Transverse colon (tissue), 4 donors: ENCODE data around the gene SSR4. TPM values are rescaled to one million over a fixed set of nuclear protein-coding genes. Genes with fewer than 3 reads are reported as not detected.

Experiments used
- DNase-seq: peaks from one replicate; pipeline ENCODE4 v3.0.0-alpha.2; 2019
- H3K27ac ChIP-seq, 4 donors: fragments of 200-600 bp; sonication (generic); 2 replicates each; pipeline ENCODE4 v1.5.1; 2016 to 2018; ENCODE audit warnings: inconsistent platforms in 4 of 4
- H3K27me3 ChIP-seq: fragments of 200-600 bp; sonication (generic); 2 replicates; pipeline ENCODE4 v1.5.1; 2017; ENCODE audit warnings: inconsistent platforms
- H3K36me3 ChIP-seq, 4 donors: fragments of 200-600 bp; sonication (generic); 2 replicates each; pipeline ENCODE4 v1.5.1; 2017 to 2019; ENCODE audit warnings: inconsistent platforms in 4 of 4
- H3K4me1 ChIP-seq, 4 donors: fragments of 200-600 bp; sonication (generic); 2 replicates each; pipeline ENCODE4 v1.5.1; 2017 to 2020; ENCODE audit warnings: inconsistent platforms in 4 of 4
- H3K4me3 ChIP-seq, 4 donors: fragments of 200-600 bp; sonication (generic); 1 replicate in 1 of 4; 2 replicates in 3 of 4; pipeline versions ENCODE4 v1.5.1 to v1.6.1; 2017 to 2019; ENCODE audit warnings: inconsistent platforms in 4 of 4
- H3K9me3 ChIP-seq, 2 donors: fragments of 200-600 bp; sonication (generic); 2 replicates each; pipeline ENCODE4 v1.5.1; 2017 to 2019; ENCODE audit warnings: inconsistent platforms in 2 of 2
- CTCF ChIP-seq, 5 experiments: fragments of 200-600 bp in 3 of 5; fragments of 450-650 bp in 2 of 5; sonication (generic) in 3 of 5; IDR thresholded peaks; 1 replicate in 2 of 5; 2 replicates in 3 of 5; pipeline ENCODE4 v1.5.1; 2016 to 2017; ENCODE audit warnings: antibody characterized with exemption in 5 of 5, inconsistent platforms in 3 of 5, mild to moderate bottlenecking in 2 of 5, moderate library complexity in 1 of 5
- EP300 ChIP-seq: sonication (generic); formaldehyde crosslinking; IDR thresholded peaks from one replicate; pipeline ENCODE4 v1.6.1; 2017; ENCODE audit warnings: antibody characterized with exemption, low read depth
- POLR2A ChIP-seq: fragments of 450-650 bp; IDR thresholded peaks from one replicate; pipeline ENCODE4 v1.6.1; 2016; ENCODE audit warnings: antibody characterized with exemption, mild to moderate bottlenecking, moderate library complexity
- POLR2AphosphoS5 ChIP-seq, 3 donors: sonication (generic); formaldehyde crosslinking; IDR thresholded peaks; one replicate each; pipeline ENCODE4 v1.6.1; 2016; ENCODE audit warnings: antibody characterized with exemption in 3 of 3
- WGBS, 2 donors: methylation state at CpG; one replicate each; pipeline ENCODE4 v1.1.5; 2018; ENCODE audit warnings: low coverage in 1 of 2; 5-methylcytosine and 5-hydroxymethylcytosine counted together
- in situ Hi-C, 4 donors: fragments of 200-750 bp; cut with MboI; loops; one replicate each; pipeline versions ENCODE4 v1.15.0 to v1.15.1; 2017; ENCODE audit warnings: low sequenced_read_pairs in 3 of 4, low pct_ligation_motif_present in 1 of 4, low pct_unique_long_range_greater_than_20kb in 1 of 4
- intact Hi-C: fragments of 100-400 bp; cut with DNase I; formaldehyde crosslinking; loops from one replicate; pipeline ENCODE4 v1.15.1; 2023; ENCODE audit warnings: low total_unique reads
- total RNA-seq, 4 donors: library from RNA; depleted of rRNA; stranded (reverse); fragments of >200 nt; gene quantifications; one replicate each; pipeline ENCODE4 v1.1.0, GENCODE V29; 2016

SSR4 gene
- total RNA-seq, 4 donors from 2014 or later = 16.1 to 165 (median 95.8) TPM

GRCh38 chrX:153793291-153793690, 1.2 kb upstream of the SSR4 start:
- intact Hi-C loops = no loop called here
- 0 to 47% methylated on average over 1 to 7 of the region's 7 CpGs for WGBS, 2 donors
- no peaks in the 10 kb centered on the region for H3K9me3 ChIP-seq

GRCh38 chrX:153794897-153795816, 689 bp downstream of the SSR4 start:
- Histone ChIP-seq H3K27ac (peak overlapping the region; percentile 91 to 99 (median 98)), H3K4me1 (peaks cover 0 to 26% (median 22%) of the 10 kb centered on the region in 4 donors), H3K36me3 (no peaks in the 10 kb centered on the region), H3K27me3 (no peaks in the 10 kb centered on the region), H3K4me3 (peak overlapping the region; percentile 33 to 79 (median 56)), H3K9me3 (no peaks in the 10 kb centered on the region)
- 41 to 60% methylated on average over 1 to 43 of the region's 47 CpGs for WGBS, 2 donors
- in situ Hi-C loops = loop anchor here in 1 of 4 donors (25.0 kb wide), 1 partner anchor 142 kb away; the partner anchor contains the start of genes ARHGAP4, NAA10 and RENBP
- TF ChIP-seq POLR2A (no peak), POLR2AphosphoS5 (IDR thresholded peaks at IDR 0.05) (no peak), EP300 (no peak)
- peak; percentile 19 for DNase-seq
- intact Hi-C loops = no loop called here

More at GRCh38 chrX:153793291-153793690, 1.2 kb upstream of the SSR4 start:
- H3K4me3 ChIP-seq = peak overlapping the region; percentile 52 to 79 (median 68)
- TF ChIP-seq POLR2AphosphoS5 (IDR thresholded peaks at IDR 0.05) (no peak), CTCF (IDR thresholded peaks at IDR 0.05) (no peak), POLR2A (no peak), EP300 (no peak)
- peak overlapping the region; percentile 91 to 99 (median 98) for H3K27ac ChIP-seq
- H3K36me3 ChIP-seq = no peaks in the 10 kb centered on the region
- no peak for DNase-seq
- peaks cover 0 to 26% (median 22%) of the 10 kb centered on the region in 4 donors for H3K4me1 ChIP-seq
- in situ Hi-C loops = loop anchor here in 1 of 4 donors (25.0 kb wide), 1 partner anchor 144 kb away; the partner anchor contains the start of genes ARHGAP4, NAA10 and RENBP
- no peaks in the 10 kb centered on the region for H3K27me3 ChIP-seq

DNA sequence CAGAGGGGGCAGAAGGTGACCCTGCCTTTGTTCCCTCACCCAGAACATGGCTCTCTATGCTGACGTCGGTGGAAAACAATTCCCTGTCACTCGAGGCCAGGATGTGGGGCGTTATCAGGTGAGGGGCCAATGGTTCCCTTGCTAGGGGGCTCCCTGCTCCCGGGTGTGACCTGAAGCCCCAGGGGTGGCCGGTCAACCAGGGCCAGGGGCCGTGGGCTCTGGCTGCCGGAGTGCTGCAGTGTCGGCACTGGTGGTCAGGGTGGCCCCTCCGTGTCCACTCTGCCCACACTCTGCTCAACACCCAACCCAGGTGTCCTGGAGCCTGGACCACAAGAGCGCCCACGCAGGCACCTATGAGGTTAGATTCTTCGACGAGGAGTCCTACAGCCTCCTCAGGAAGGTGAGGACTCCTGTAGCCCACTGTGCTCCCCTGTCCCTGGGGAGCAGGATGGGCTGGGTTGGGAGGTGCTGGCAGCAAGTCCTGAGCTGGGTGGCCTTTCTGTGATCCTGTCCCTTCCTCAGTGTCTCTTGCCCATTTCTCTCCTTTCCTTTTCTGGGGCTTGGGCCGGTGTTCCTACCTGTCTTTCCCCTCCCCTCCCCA, 3.0 kb downstream of the SSR4 start:
- in situ Hi-C loops = loop anchor here in 1 of 4 donors (25.0 kb wide), 1 partner anchor 140 kb away; the partner anchor contains the start of genes ARHGAP4, NAA10 and RENBP

DNA sequence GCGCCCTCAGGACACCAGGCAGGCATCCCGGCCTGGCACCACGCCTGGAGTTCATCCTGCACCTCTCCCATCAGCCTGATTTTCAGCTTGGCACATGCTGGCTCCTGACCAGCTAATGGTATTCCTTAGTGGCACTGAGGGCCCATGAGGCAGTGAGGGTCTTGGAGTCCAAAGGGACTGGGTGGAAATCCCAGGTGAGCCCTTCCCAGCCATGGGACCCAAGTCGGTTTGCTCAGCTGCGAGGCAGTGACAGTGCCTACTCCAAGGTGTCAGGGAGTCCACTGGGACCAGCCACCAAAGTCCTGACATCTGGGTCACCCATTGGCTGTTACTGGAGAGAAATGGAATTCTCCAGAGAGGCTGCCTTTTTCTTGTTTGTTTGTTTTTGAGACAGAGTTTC, 4.9 kb downstream of the SSR4 start:
- intact Hi-C loops (no loop called here), in situ Hi-C loops (loop anchor here in 1 of 4 donors (25.0 kb wide), 1 partner anchor 138 kb away; the partner anchor contains the start of genes ARHGAP4, NAA10 and RENBP)
- WGBS, 2 donors = 85% methylated on average over 5 of the region's 5 CpGs; no CpG with 5 or more reads in 1 of the 2 donors

More for the DNA sequence above, 3.0 kb downstream of the SSR4 start:
- intact Hi-C loops = no loop called here
- TF ChIP-seq CTCF (IDR thresholded peaks at IDR 0.05) (no peak), POLR2A (no peak), POLR2AphosphoS5 (IDR thresholded peaks at IDR 0.05) (no peak), EP300 (no peak)
- Histone ChIP-seq H3K27ac (no peak overlapping the region), H3K9me3 (no peaks in the 10 kb centered on the region), H3K4me1 (peaks cover 0 to 23% (median 20%) of the 10 kb centered on the region in 4 donors), H3K4me3 (no peak overlapping the region), H3K36me3 (no peaks in the 10 kb centered on the region), H3K27me3 (no peaks in the 10 kb centered on the region)
- WGBS, 2 donors = 88% methylated on average over 10 of the region's 15 CpGs; no CpG with 5 or more reads in 1 of the 2 donors
- DNase-seq = no peak

More for the DNA sequence above, 4.9 kb downstream of the SSR4 start:
- H3K9me3 ChIP-seq = no peaks in the 10 kb centered on the region
- no peaks in the 10 kb centered on the region for H3K27me3 ChIP-seq
- H3K27ac ChIP-seq = no peak overlapping the region
- no peak overlapping the region for H3K4me3 ChIP-seq
- H3K36me3 ChIP-seq = no peaks in the 10 kb centered on the region
- no peak for TF ChIP-seq POLR2A
- TF ChIP-seq CTCF (IDR thresholded peaks at IDR 0.05) = no peak
- no peak for TF ChIP-seq POLR2AphosphoS5 (IDR thresholded peaks at IDR 0.05)
- TF ChIP-seq EP300 = no peak
- no peak for DNase-seq
- peaks cover 0 to 15% (median 10%) of the 10 kb centered on the region in 4 donors for H3K4me1 ChIP-seq
